ENCODE results near the gene RPL13. TPM values are rescaled to one million over a fixed set of nuclear protein-coding genes. Genes with fewer than 3 reads are reported as not detected.

Gene RPL13
- total RNA-seq, 2 experiments from 2014 or later = 4,971 to 5,051 TPM

DNA sequence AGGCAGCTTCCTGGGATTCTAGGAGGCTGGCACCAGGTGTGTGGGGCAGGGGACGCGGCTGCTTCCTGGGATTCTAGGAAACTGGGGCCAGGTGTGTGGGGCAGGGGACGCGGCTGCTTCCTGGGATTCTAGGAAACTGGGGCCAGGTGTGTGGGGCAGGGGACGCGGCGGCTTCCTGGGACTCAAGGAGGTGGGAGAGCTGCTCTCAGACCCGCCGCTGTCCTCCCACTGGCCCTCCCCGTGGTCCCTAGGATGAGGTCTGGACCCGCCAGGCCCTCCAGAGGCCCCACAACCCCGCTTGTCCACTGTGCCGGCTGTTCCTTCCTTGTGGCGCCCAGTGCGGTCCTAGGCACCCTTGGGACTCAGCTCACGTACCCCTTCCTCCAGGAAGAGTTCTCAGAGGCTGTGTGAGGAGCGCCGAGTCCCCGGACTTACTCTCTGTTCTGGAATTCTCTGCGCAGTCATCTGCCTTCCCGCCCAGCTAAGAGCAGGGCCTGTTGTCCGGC lies 53.5 kb downstream of the RPL13 start:
- Mint-ChIP-seq H3K4me1 (ENCODE audit: low read depth) (peaks cover 15% of the 10 kb centered on the region), H3K9me3 (no peaks in the 10 kb centered on the region), H3K4me3 (no peak overlapping the region), H3K27me3 (no peaks in the 10 kb centered on the region), H3K36me3 (ENCODE audit: low read depth) (no peaks in the 10 kb centered on the region), H3K27ac (no peak overlapping the region)
- H3K4me3 ChIP-seq (ENCODE audit: low read length) = no peak overlapping the region
- ATAC-seq (ENCODE audit: poor library complexity) = no peak
- H3K9me3 ChIP-seq (ENCODE audit: control insufficient read depth in 1 of 2, insufficient read depth in 1 of 2, low read length in 2 of 2) = peaks cover 0 to 26% of the 10 kb centered on the region in 2 experiments
- no peaks in the 10 kb centered on the region for H3K36me3 ChIP-seq (ENCODE audit: insufficient read depth, low read length)
- ChIA-PET CTCF (no interaction called here), POLR2A (no interaction called here)
- intact Hi-C loops (cut with DNase I, micrococcal nuclease) = no loop called here
- DNase-seq = no peak
- no peaks in the 10 kb centered on the region for H3K27me3 ChIP-seq (ENCODE audit: control insufficient read depth in 1 of 2, insufficient read depth in 2 of 2, low read length in 2 of 2)
- TF ChIP-seq, protein P1, sequence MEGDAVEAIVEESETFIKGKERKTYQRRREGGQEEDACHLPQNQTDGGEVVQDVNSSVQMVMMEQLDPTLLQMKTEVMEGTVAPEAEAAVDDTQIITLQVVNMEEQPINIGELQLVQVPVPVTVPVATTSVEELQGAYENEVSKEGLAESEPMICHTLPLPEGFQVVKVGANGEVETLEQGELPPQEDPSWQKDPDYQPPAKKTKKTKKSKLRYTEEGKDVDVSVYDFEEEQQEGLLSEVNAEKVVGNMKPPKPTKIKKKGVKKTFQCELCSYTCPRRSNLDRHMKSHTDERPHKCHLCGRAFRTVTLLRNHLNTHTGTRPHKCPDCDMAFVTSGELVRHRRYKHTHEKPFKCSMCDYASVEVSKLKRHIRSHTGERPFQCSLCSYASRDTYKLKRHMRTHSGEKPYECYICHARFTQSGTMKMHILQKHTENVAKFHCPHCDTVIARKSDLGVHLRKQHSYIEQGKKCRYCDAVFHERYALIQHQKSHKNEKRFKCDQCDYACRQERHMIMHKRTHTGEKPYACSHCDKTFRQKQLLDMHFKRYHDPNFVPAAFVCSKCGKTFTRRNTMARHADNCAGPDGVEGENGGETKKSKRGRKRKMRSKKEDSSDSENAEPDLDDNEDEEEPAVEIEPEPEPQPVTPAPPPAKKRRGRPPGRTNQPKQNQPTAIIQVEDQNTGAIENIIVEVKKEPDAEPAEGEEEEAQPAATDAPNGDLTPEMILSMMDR (IDR thresholded peaks at IDR 0.05) = no peak
- no peak overlapping the region for H3K27ac ChIP-seq (ENCODE audit: low read depth in 1 of 2, low read length in 2 of 2)
- H3K4me1 ChIP-seq (ENCODE audit: insufficient read depth, low read length) = peaks cover 17% of the 10 kb centered on the region

Other genes starting within 250 kb of the RPL13 start
- gene ANKRD11, start 70.1 kb upstream of the RPL13 start, total RNA-seq = 100 to 1,000 TPM; 200 to 211 TPM
- 100 to 1,000 TPM; 163 to 167 TPM for gene SPG7, start 52.3 kb upstream of the RPL13 start, total RNA-seq
- gene CPNE7, start 15.1 kb downstream of the RPL13 start, total RNA-seq = 1 to 10 TPM; 1.0 to 1.3 TPM
- not detected for gene DPEP1, start 53.0 kb downstream of the RPL13 start, total RNA-seq
- 10 to 100 TPM; 54.7 to 55.9 TPM for gene CHMP1A, start 97.0 kb downstream of the RPL13 start, total RNA-seq
- 1 to 10 TPM; 4.4 to 7.1 TPM for gene SPATA33, start 97.2 kb downstream of the RPL13 start, total RNA-seq
- 10 to 100 TPM; 58.9 to 62.8 TPM for gene CDK10, start 126.0 kb downstream of the RPL13 start, total RNA-seq
- 10 to 100 TPM; 26.1 to 28.3 TPM for gene SPATA2L, start 141.0 kb downstream of the RPL13 start, total RNA-seq
- gene VPS9D1, start 160.2 kb downstream of the RPL13 start, total RNA-seq = 10 to 100 TPM; 18.5 to 21.8 TPM
- gene ZNF276, start 160.9 kb downstream of the RPL13 start, total RNA-seq = 100 to 1,000 TPM; 127 to 137 TPM